Gastrocnemius medialis (tissue), 4 donors: ENCODE data around the gene CTNNA2.

Source experiments
- POLR2A ChIP-seq, 2 donors: fragments of 450-650 bp; IDR thresholded peaks; one replicate each; pipeline ENCODE4 v1.6.1; 2017; ENCODE audit warnings: antibody characterized with exemption in 2 of 2, mild to moderate bottlenecking in 2 of 2, moderate library complexity in 2 of 2
- TF ChIP-seq, protein P1 (sequence below), 5 experiments: fragments of 450-650 bp in 3 of 5; fragments of 200-600 bp in 2 of 5; sonication (generic) in 2 of 5; IDR thresholded peaks in 4 of 5; conservative IDR thresholded peaks in 1 of 5; 1 replicate in 4 of 5; 2 replicates in 1 of 5; pipeline ENCODE4 v1.5.1; 2016 to 2019; ENCODE audit warnings: antibody characterized with exemption in 5 of 5, mild to moderate bottlenecking in 3 of 5, moderate library complexity in 3 of 5

DNA sequence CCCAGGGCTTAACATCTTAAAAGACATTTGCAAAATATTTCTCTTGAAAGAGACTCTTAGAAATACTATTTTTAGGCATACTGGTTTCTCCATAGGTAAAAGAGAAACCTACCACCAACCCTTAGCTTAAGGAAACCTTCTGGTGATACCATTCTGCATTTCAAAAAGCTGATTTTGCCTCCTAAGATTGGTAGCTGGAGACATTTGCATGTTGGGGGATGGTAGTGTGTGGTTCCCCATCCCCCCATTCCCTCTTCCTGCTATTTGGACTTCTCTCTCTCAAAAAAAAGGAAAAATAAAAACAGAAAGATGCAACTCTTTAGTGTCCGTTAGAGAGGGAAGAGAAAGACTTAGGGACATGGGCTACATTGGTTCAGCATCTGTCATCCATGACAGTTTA, 787.5 kb downstream of the CTNNA2 start:
- TF ChIP-seq, protein P1, sequence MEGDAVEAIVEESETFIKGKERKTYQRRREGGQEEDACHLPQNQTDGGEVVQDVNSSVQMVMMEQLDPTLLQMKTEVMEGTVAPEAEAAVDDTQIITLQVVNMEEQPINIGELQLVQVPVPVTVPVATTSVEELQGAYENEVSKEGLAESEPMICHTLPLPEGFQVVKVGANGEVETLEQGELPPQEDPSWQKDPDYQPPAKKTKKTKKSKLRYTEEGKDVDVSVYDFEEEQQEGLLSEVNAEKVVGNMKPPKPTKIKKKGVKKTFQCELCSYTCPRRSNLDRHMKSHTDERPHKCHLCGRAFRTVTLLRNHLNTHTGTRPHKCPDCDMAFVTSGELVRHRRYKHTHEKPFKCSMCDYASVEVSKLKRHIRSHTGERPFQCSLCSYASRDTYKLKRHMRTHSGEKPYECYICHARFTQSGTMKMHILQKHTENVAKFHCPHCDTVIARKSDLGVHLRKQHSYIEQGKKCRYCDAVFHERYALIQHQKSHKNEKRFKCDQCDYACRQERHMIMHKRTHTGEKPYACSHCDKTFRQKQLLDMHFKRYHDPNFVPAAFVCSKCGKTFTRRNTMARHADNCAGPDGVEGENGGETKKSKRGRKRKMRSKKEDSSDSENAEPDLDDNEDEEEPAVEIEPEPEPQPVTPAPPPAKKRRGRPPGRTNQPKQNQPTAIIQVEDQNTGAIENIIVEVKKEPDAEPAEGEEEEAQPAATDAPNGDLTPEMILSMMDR (IDR thresholded peaks at IDR 0.05 in 4 of 5, conservative IDR thresholded peaks at IDR 0.05 in 1 of 5) = no peak
- no peak for TF ChIP-seq POLR2A (IDR thresholded peaks at IDR 0.05)
